Measurements from ENCODE around the gene SGMS1.

- TF ChIP-seq CTCF (IDR thresholded peaks at IDR 0.05) (no peak), ZFX (IDR thresholded peaks at IDR 0.05; ENCODE audit: borderline replicate concordance) (no peak)
Measured at GRCh38 chr10:50397312-50398140, 226.2 kb downstream of the SGMS1 start.
